GM23338 (cell line): ENCODE measurements around the gene SYNPO2. TPM values are rescaled to one million over a fixed set of nuclear protein-coding genes. Genes with fewer than 3 reads are reported as not detected.

Experiments used
- ATAC-seq: fragments of 200-7000 bp; cut with Tn5 transposase; 3 replicates; pipeline ENCODE4 v1.9.1; 2020
- DNase-seq: peaks from one replicate; pipeline ENCODE4 v3.0.0-alpha.2; 2015; ENCODE audit warnings: low spot score
- H2AFZ ChIP-seq: fragments of 200-600 bp; sonication (generic); 2 replicates; pipeline ENCODE4 v1.8.0; 2016; ENCODE audit warnings: antibody characterized with exemption, mild to moderate bottlenecking, moderate library complexity
- H3F3A ChIP-seq: fragments of 200-600 bp; sonication (generic); replicated peaks from 2 replicates; pipeline ENCODE4 v1.8.0; 2017; ENCODE audit warnings: antibody characterized with exemption, mixed run types, low read depth
- H3K27ac ChIP-seq: fragments of 200-600 bp; sonication (generic); 2 replicates; pipeline ENCODE4 v1.6.1; 2016; ENCODE audit warnings: low read depth
- H3K27me3 ChIP-seq: fragments of 200-600 bp; sonication (generic); 2 replicates; pipeline ENCODE4 v1.8.0; 2016; ENCODE audit warnings: mild to moderate bottlenecking, mixed run types, moderate library complexity; ENCODE audit not compliant: insufficient read depth
- H3K36me3 ChIP-seq: fragments of 200-600 bp; sonication (generic); 2 replicates; pipeline ENCODE4 v1.8.0; 2016; ENCODE audit warnings: mild to moderate bottlenecking; ENCODE audit not compliant: insufficient read depth
- H3K4me1 ChIP-seq: fragments of 200-600 bp; sonication (generic); 2 replicates; pipeline ENCODE4 v1.8.0; 2016; ENCODE audit warnings: mild to moderate bottlenecking, moderate library complexity; ENCODE audit not compliant: insufficient read depth
- H3K4me2 ChIP-seq: fragments of 200-600 bp; sonication (generic); 2 replicates; pipeline ENCODE4 v1.7.1; 2017; ENCODE audit warnings: mixed run types
- H3K4me3 ChIP-seq: fragments of 200-600 bp; sonication (generic); 2 replicates; pipeline ENCODE4 v1.6.1; 2016; ENCODE audit warnings: mixed run types
- H3K79me2 ChIP-seq: fragments of 200-600 bp; sonication (generic); replicated peaks from 2 replicates; pipeline ENCODE4 v1.8.0; 2017; ENCODE audit warnings: mild to moderate bottlenecking; ENCODE audit not compliant: insufficient read depth
- H3K9me2 ChIP-seq: fragments of 200-600 bp; sonication (generic); 2 replicates; pipeline ENCODE4 v1.8.0; 2017; ENCODE audit not compliant: insufficient read depth
- H4K20me1 ChIP-seq: fragments of 200-600 bp; sonication (generic); replicated peaks from 2 replicates; pipeline ENCODE4 v1.8.0; 2017; ENCODE audit warnings: mild to moderate bottlenecking; ENCODE audit not compliant: insufficient read depth
- H3K27ac Mint-ChIP-seq: 2 replicates; pipeline ENCODE4 v1.8.0; 2020; ENCODE audit warnings: inconsistent platforms, mild to moderate bottlenecking, moderate library complexity, mixed read lengths
- H3K27me3 Mint-ChIP-seq: 3 replicates; pipeline ENCODE4 v1.8.0; 2022; ENCODE audit warnings: low read depth, mild to moderate bottlenecking, moderate library complexity, mixed read lengths, inconsistent platforms; ENCODE audit not compliant: insufficient read depth, poor library complexity
- H3K36me3 Mint-ChIP-seq: 3 replicates; pipeline ENCODE4 v1.8.0; 2021; ENCODE audit warnings: low read depth, mild to moderate bottlenecking, inconsistent platforms, moderate library complexity, mixed read lengths
- H3K4me1 Mint-ChIP-seq: 3 replicates; pipeline ENCODE4 v1.8.0; 2020; ENCODE audit warnings: mild to moderate bottlenecking, inconsistent platforms, mixed read lengths
- H3K4me3 Mint-ChIP-seq: 3 replicates; pipeline ENCODE4 v1.8.0; 2021; ENCODE audit warnings: moderate library complexity, mild to moderate bottlenecking, inconsistent platforms, mixed read lengths
- H3K9me3 Mint-ChIP-seq: 3 replicates; pipeline ENCODE4 v1.8.0; 2020; ENCODE audit warnings: moderate library complexity, mild to moderate bottlenecking, inconsistent platforms, mixed read lengths
- CREB1 ChIP-seq: fragments of 250-450 bp; sonication (Bioruptor Pico); IDR thresholded peaks from 2 replicates; pipeline ENCODE4 v1.5.0; 2020; ENCODE audit warnings: low read depth, mild to moderate bottlenecking, moderate library complexity
- ETS1 ChIP-seq: IDR thresholded peaks from 2 replicates; pipeline ENCODE4 v1.6.1; 2016; ENCODE audit warnings: antibody characterized with exemption
- EZH2 ChIP-seq: fragments of 200-600 bp; sonication (generic); IDR thresholded peaks from one replicate; pipeline ENCODE4 v1.8.0; 2017; ENCODE audit warnings: antibody characterized with exemption, mild to moderate bottlenecking, low read depth; ENCODE audit not compliant: unreplicated experiment
- EZH2phosphoT487 ChIP-seq: fragments of 200-600 bp; sonication (generic); IDR thresholded peaks from one replicate; pipeline ENCODE4 v1.8.1; 2018; ENCODE audit warnings: antibody characterized with exemption; ENCODE audit not compliant: unreplicated experiment
- JUNB ChIP-seq: IDR thresholded peaks from one replicate; pipeline ENCODE4 v1.6.1; 2016; ENCODE audit warnings: antibody characterized with exemption; ENCODE audit not compliant: unreplicated experiment
- NANOG ChIP-seq: IDR thresholded peaks from 2 replicates; pipeline ENCODE4 v1.6.1; 2016; ENCODE audit warnings: antibody characterized with exemption, borderline replicate concordance
- POLR2AphosphoS5 ChIP-seq: IDR thresholded peaks from 2 replicates; pipeline ENCODE4 v1.6.1; 2016; ENCODE audit warnings: antibody characterized with exemption, low read depth
- STAT1 ChIP-seq: IDR thresholded peaks from one replicate; pipeline ENCODE4 v1.6.1; 2016; ENCODE audit warnings: antibody characterized with exemption; ENCODE audit not compliant: unreplicated experiment
- ZNF114 ChIP-seq: fragments of 250-450 bp; sonication (Bioruptor Pico); IDR thresholded peaks from 2 replicates; pipeline ENCODE4 v1.5.0; 2020; ENCODE audit warnings: mild to moderate bottlenecking, moderate library complexity
- ZNF331 ChIP-seq: fragments of 250-450 bp; sonication (Bioruptor Pico); IDR thresholded peaks from 2 replicates; pipeline ENCODE4 v1.5.0; 2020; ENCODE audit warnings: low read depth, mild to moderate bottlenecking, moderate library complexity
- ZNF462 ChIP-seq: fragments of 250-450 bp; sonication (Bioruptor Pico); IDR thresholded peaks from 2 replicates; pipeline ENCODE4 v1.5.0; 2020; ENCODE audit warnings: mild to moderate bottlenecking, moderate library complexity
- polyA plus RNA-seq: library from polyadenylated mRNA; unstranded; fragments of >200 nt; fragmentation: Nextera tagmentation; extraction: Ambion mirVana; gene quantifications from 2 replicates; pipeline ENCODE4 v1.2.1, GENCODE V29; 2016
- total RNA-seq: library from RNA; depleted of rRNA; stranded (reverse); fragments of >200 nt; shearing (Covaris generic); gene quantifications from 2 replicates; pipeline ENCODE4 v1.2.3, GENCODE V29; 2014
- TF ChIP-seq, protein P1 (sequence below): IDR thresholded peaks from one replicate; pipeline ENCODE4 v1.6.1; 2018; ENCODE audit warnings: antibody characterized with exemption; ENCODE audit not compliant: unreplicated experiment
- TF ChIP-seq, protein P2 (sequence below), 2 experiments: fragments of 200-600 bp in 1 of 2; sonication (generic) in 1 of 2; conservative IDR thresholded peaks; 2 replicates each; pipeline versions ENCODE4 v1.5.1 to v1.6.1; 2016 to 2017; ENCODE audit warnings: antibody characterized with exemption in 2 of 2, low read depth in 2 of 2, mild to moderate bottlenecking in 2 of 2, moderate library complexity in 1 of 2

The SYNPO2 gene
- total and polyA plus RNA-seq, 2 experiments from 2014 or later: 2.1 to 3.4 TPM

DNA sequence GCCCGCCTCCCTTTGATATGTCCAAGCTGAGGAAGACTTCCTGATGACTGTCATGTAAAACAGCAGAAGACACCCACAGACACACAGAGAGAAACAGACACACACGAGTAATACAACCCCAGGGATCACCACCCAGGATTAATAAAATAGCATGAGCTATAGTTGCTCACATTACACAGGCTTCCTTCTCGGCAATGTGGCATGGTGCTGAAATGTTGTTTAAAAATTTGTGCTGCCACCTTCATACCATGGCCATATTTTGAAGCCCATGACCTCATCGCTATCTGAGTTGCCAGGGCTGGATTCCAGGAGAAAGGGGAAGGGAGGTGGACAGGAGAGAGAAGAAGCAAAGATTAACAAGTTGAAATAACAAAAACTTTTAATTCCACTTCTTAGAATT is 111.7 kb downstream of the SYNPO2 start:
- Mint-ChIP-seq H3K36me3 (no peaks in the 10 kb centered on the region), H3K4me3 (no peak overlapping the region), H3K4me1 (peaks cover 33% of the 10 kb centered on the region), H3K9me3 (no peaks in the 10 kb centered on the region; the same call in 2 of the 3 replicates), H3K27ac (no peak overlapping the region), H3K27me3 (peaks cover 3% of the 10 kb centered on the region)
- H3K4me1 ChIP-seq: peaks cover 33% of the 10 kb centered on the region
- H3F3A ChIP-seq: no peaks in the 10 kb centered on the region
- H3K27me3 ChIP-seq: no peaks in the 10 kb centered on the region
- H4K20me1 ChIP-seq: no peaks in the 10 kb centered on the region
- no peaks in the 10 kb centered on the region for H3K9me2 ChIP-seq
- ATAC-seq (no peak), DNase-seq (no peak)
- H2AFZ ChIP-seq: 0 out of 2 replicates have a peak overlapping the region, but pooled peaks have one; percentile 35
- H3K27ac ChIP-seq: no peak overlapping the region
- TF ChIP-seq ZNF114 (CRISPR knock-in tag): no peak
- TF ChIP-seq ZNF462 (CRISPR knock-in tag): no peak
- no peak for TF ChIP-seq NANOG
- no peak for TF ChIP-seq EZH2phosphoT487
- no peak for TF ChIP-seq ETS1
- TF ChIP-seq, protein P1, sequence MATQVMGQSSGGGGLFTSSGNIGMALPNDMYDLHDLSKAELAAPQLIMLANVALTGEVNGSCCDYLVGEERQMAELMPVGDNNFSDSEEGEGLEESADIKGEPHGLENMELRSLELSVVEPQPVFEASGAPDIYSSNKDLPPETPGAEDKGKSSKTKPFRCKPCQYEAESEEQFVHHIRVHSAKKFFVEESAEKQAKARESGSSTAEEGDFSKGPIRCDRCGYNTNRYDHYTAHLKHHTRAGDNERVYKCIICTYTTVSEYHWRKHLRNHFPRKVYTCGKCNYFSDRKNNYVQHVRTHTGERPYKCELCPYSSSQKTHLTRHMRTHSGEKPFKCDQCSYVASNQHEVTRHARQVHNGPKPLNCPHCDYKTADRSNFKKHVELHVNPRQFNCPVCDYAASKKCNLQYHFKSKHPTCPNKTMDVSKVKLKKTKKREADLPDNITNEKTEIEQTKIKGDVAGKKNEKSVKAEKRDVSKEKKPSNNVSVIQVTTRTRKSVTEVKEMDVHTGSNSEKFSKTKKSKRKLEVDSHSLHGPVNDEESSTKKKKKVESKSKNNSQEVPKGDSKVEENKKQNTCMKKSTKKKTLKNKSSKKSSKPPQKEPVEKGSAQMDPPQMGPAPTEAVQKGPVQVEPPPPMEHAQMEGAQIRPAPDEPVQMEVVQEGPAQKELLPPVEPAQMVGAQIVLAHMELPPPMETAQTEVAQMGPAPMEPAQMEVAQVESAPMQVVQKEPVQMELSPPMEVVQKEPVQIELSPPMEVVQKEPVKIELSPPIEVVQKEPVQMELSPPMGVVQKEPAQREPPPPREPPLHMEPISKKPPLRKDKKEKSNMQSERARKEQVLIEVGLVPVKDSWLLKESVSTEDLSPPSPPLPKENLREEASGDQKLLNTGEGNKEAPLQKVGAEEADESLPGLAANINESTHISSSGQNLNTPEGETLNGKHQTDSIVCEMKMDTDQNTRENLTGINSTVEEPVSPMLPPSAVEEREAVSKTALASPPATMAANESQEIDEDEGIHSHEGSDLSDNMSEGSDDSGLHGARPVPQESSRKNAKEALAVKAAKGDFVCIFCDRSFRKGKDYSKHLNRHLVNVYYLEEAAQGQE: no peak
- TF ChIP-seq, protein P2, sequence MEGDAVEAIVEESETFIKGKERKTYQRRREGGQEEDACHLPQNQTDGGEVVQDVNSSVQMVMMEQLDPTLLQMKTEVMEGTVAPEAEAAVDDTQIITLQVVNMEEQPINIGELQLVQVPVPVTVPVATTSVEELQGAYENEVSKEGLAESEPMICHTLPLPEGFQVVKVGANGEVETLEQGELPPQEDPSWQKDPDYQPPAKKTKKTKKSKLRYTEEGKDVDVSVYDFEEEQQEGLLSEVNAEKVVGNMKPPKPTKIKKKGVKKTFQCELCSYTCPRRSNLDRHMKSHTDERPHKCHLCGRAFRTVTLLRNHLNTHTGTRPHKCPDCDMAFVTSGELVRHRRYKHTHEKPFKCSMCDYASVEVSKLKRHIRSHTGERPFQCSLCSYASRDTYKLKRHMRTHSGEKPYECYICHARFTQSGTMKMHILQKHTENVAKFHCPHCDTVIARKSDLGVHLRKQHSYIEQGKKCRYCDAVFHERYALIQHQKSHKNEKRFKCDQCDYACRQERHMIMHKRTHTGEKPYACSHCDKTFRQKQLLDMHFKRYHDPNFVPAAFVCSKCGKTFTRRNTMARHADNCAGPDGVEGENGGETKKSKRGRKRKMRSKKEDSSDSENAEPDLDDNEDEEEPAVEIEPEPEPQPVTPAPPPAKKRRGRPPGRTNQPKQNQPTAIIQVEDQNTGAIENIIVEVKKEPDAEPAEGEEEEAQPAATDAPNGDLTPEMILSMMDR (conservative IDR thresholded peaks at IDR 0.05; ENCODE audit: low read depth in 2 of 2): no peak
- TF ChIP-seq CREB1 (CRISPR knock-in tag): no peak
- TF ChIP-seq JUNB: no peak
- TF ChIP-seq ZNF331 (CRISPR knock-in tag): no peak
- no peak for TF ChIP-seq STAT1
- TF ChIP-seq EZH2: no peak
- no peak for TF ChIP-seq POLR2AphosphoS5
- no peak overlapping the region for H3K4me3 ChIP-seq
- peak overlapping the region; percentile 52; the same call in 1 of the 2 replicates for H3K4me2 ChIP-seq
- H3K79me2 ChIP-seq: no peaks in the 10 kb centered on the region
- no peaks in the 10 kb centered on the region for H3K36me3 ChIP-seq
